K562 (cell line): ENCODE data around the gene ANKMY2.

Experiments
- CBX3 ChIP-seq, 2 experiments: IDR thresholded peaks; 1 replicate in 1 of 2; 2 replicates in 1 of 2; pipeline ENCODE4 v1.6.1; 2012; ENCODE audit warnings: inconsistent platforms in 2 of 2, low read length in 2 of 2, borderline replicate concordance in 1 of 2, control low read depth in 1 of 2
- RB1 ChIP-seq: fragments of 450-650 bp; IDR thresholded peaks from 2 replicates; pipeline ENCODE4 v1.6.1; 2017; ENCODE audit warnings: low read depth, mild to moderate bottlenecking
- RNF219 ChIP-seq: fragments of 250-450 bp; sonication (Bioruptor Pico); IDR thresholded peaks from 2 replicates; pipeline ENCODE4 v1.5.0; 2022; ENCODE audit warnings: mild to moderate bottlenecking
- ZNF3 ChIP-seq: fragments of 250-450 bp; sonication (Bioruptor Pico); IDR thresholded peaks from 2 replicates; pipeline ENCODE4 v1.5.0; 2021; ENCODE audit warnings: mild to moderate bottlenecking, moderate library complexity

- TF ChIP-seq CBX3 (IDR thresholded peaks at IDR 0.05; ENCODE audit: borderline replicate concordance in 1 of 2, low read length in 2 of 2) (no peak), RB1 (no peak), ZNF3 (CRISPR knock-in tag) (no peak), RNF219 (CRISPR knock-in tag) (no peak)
Observed at GRCh38 chr7:16694806-16695205, 49.3 kb upstream of the ANKMY2 start.
